GM18526 (cell line): ENCODE results near the gene WNT11.

Source experiments
- POLR2A ChIP-seq: IDR thresholded peaks from 3 replicates; pipeline ENCODE4 v1.6.1; 2011; ENCODE audit not compliant: insufficient read length; ENCODE audit errors: extremely low read depth

WNT11 gene

GRCh38 chr11:76185511-76185910 lies 20.8 kb downstream of the WNT11 start:
- TF ChIP-seq POLR2A: no peak

GRCh38 chr11:76184551-76184993 lies 21.7 kb downstream of the WNT11 start:
- no peak for TF ChIP-seq POLR2A

DNA sequence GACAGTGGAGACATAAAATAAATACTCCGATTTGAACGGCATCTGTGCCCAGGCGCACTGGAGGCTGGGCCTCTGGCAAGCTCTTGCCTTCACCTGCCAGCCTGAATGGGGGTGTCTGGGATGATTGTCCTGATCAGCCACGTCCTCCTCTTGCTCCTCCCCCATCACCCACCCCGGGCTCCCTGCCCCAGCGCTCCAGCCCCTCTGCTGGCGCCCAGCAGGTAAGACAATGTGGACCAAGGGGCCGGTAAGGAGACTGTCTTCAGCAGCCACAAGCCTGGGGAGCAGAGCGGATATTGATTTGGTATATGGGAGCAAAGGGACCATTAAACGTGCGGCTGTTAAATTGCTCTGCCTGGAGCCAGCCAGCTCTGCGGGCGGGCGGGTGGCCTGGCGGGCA lies 24.9 kb downstream of the WNT11 start:
- TF ChIP-seq POLR2A: no peak

GRCh38 chr11:76179147-76179546 lies 27.2 kb downstream of the WNT11 start:
- no peak for TF ChIP-seq POLR2A

DNA sequence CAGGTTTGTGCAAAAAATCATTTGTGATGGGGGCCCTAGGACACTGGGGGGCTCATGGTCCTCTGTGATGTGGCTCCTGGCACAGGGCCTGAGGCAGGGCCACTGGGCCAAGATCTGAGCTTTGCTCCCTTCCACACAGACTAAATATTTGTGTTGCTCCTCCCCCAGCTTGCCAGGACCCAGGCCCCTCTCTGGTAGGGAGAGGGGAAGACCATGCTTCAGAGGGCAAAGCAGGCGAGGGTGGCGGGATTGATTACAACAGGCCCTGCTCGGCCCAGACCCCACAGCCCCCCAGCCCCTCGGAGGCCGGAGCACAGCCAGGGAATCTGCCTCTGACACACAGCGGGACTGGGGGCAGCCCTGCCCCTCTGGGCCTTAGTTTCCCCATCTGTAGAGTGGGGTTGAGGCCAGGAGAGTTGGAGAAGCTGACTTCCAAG lies 29.0 kb downstream of the WNT11 start:
- TF ChIP-seq POLR2A: no peak

DNA sequence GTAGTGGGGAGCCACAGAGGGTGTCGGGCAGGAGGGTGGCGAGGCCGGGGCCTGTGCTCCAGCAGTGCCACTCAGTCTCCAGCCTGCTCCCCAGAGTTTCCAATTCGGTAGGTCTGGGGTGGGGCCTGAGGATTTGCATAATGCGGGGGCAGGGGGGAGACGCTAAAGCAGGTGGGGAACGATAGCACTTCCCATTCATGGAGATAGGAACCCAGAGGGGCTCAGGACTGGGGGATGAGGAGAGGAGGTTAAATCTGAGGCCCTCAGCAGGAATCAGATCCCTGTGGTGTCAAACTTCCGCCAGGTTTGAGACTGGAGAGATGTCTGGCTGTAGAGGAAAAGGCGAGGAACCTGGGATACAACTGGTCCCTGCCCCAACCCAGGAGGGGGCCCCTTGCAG lies 29.8 kb downstream of the WNT11 start:
- TF ChIP-seq POLR2A: no peak

DNA sequence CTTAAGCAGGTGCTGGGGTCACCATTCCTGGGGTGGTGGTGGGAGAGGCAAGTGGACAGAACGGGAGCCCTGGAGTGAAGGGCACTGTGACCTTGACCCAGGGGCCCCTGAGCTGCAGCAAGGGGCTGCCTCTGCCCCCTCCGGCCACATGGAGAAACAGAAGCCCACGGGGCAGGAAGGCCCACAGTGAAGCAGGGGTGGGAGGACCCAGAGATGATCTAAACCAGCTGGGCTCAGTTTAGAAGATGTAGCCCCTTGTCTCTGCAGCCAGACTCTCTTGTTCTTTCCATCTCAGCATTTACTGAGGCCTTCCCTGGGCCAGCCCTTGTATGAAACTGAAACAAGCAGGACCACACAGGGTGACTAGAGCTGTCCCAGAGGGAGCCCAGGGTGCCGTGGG lies 30.5 kb downstream of the WNT11 start:
- TF ChIP-seq POLR2A: no peak

GRCh38 chr11:76174330-76174729 lies 32.0 kb downstream of the WNT11 start:
- TF ChIP-seq POLR2A: no peak

DNA sequence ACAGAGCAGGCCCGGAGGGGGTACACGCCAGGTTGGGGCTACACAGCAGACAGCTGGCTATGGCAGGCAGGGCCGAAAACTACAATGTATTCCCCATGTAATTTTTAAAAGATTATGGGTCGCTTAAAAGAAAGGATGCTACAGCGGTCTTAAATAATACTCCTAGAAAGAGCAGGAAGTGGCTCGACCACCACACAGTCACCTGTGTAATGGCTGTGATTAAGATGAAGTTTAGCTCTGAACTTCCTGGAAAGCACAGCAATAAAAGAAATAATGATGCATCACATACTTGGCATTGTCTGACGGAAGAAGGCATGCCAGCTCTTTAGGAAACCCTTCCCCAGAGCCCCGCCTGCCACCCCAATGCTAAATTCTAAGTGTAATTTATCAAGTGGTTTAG lies 32.6 kb downstream of the WNT11 start:
- TF ChIP-seq POLR2A: no peak

GRCh38 chr11:76172583-76172982 lies 33.7 kb downstream of the WNT11 start:
- TF ChIP-seq POLR2A: no peak

DNA sequence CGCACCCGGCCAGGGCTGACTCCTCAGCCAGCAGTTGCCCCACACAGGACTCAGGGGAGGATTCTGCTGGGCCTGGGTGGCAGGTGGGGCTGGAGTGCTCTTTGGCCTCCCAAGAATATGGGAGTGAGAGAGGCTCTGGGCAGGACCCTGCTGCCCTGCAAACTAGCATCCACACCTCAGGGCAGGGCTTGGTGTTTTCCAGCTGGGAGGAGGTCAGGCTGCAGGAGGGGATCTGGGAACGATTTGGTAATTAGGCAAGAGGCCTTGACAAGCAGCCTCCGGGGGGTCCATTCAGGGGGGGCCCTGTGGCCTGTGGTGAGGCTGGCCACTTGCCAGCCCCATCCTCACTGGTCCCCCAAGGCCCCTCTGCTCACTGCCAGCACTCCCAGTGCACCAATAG lies 35.8 kb downstream of the WNT11 start:
- no peak for TF ChIP-seq POLR2A

GRCh38 chr11:76169473-76169896 lies 36.8 kb downstream of the WNT11 start:
- TF ChIP-seq POLR2A: no peak

DNA sequence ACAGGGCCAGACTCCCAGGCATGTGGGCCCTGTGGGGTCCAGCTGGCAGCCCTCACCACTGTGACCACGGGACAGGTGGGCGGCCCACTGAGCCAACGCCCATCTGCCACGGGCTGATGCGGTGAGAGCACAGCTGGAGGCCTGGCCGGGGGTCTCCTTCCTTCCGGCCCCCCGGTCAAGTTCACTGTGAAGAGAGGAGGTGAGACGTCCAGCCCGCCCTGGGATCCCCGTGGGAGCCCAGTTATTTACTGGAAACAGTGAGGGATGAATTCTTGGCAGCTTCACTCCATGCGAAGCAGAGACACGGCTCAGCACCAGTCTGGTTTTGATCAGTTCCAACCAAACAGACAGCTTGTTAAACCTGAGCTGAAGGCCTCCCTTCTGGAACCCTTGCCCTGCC lies 38.7 kb downstream of the WNT11 start:
- no peak for TF ChIP-seq POLR2A

DNA sequence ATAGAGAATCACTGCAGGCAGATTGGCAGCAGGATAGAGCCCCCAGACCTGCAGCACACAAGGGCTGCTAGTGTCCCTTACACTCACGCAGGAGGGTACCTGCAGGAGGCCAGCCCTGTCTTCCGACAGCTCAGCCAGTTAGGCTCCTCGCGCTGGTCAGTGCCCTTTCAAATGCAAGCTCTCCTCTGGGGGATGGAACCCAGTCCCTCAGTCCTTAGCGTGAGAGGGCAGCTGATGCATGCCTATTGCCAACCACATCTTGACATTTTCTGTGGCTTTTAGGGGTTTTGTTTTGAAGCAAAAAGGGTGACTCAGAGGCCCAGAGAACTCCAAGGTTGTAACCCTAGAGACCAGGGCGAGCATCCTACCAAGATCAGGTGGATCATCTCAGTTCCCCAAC lies 40.0 kb downstream of the WNT11 start:
- no peak for TF ChIP-seq POLR2A

- TF ChIP-seq POLR2A: no peak
Measured at GRCh38 chr11:76164861-76165751, 41.2 kb downstream of the WNT11 start.

DNA sequence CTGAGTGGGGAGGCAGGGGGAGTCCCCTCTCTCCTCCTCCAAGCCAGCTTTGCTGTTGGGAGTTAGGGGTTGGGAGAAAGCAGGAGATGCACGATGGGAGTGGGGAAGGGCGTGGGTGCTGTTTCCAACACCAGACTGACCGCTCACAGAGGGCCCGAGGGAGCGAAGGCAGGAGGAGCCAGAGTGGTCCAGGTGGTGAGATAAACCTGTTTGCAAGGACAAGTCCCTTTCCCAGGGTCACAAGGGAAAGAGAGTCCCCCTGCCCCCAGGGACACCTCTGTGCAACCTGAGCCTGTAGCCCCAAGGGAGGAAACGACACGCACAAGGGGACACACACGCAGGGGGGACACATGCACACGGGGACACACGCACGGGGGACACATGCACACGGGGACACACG lies 42.2 kb downstream of the WNT11 start:
- TF ChIP-seq POLR2A: no peak

DNA sequence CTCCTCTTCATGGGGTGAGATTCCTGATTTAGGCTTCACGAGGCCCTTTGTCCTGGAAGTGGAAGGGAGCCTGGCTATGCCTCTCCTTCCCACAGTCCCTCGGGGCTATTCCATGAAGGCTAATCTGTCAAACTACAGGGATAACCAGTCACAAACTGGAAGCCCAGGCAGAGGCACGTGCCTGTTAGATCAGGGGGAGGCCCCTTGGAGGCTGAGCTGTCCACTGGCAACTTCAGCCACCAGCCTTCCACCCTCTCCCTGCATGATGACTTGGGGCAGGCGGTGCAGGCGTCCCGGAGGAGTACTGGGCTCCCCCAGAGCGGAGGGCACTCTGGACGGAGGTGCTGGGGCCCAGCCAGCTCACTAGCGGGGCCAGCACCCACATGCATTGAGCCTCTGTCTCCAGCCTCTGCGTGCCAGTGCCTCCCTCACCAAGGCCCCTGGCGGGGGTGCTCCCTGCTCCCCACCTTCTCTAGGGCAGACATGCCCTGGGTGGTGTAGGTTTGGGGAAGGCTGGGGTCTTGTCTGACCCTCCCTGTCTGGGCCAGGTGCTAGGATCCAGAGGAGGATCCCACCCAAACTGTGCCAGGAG lies 42.9 kb downstream of the WNT11 start:
- no peak for TF ChIP-seq POLR2A
